ENCODE measurements around the gene NKX6-1.

Gene NKX6-1

GRCh38 chr4:84474107-84474506 lies 25.0 kb downstream of the NKX6-1 start:
- Mint-ChIP-seq H3K27me3 (peaks cover 29% of the 10 kb centered on the region), H3K4me3 (no peak overlapping the region), H3K27ac (no peak overlapping the region), H3K9me3 (ENCODE audit: low read depth) (no peaks in the 10 kb centered on the region), H3K4me1 (ENCODE audit: low read depth) (no peaks in the 10 kb centered on the region), H3K36me3 (no peaks in the 10 kb centered on the region)

GRCh38 chr4:84472154-84472553 lies 26.9 kb downstream of the NKX6-1 start:
- no peak overlapping the region for H3K4me3 Mint-ChIP-seq
- no peaks in the 10 kb centered on the region for H3K4me1 Mint-ChIP-seq (ENCODE audit: low read depth)
- H3K9me3 Mint-ChIP-seq (ENCODE audit: low read depth), result no peaks in the 10 kb centered on the region
- no peaks in the 10 kb centered on the region for H3K36me3 Mint-ChIP-seq
- peaks cover 24% of the 10 kb centered on the region for H3K27me3 Mint-ChIP-seq
- no peak overlapping the region for H3K27ac Mint-ChIP-seq

GRCh38 chr4:84470204-84470785 lies 28.8 kb downstream of the NKX6-1 start:
- H3K27ac Mint-ChIP-seq, result no peak overlapping the region
- no peak overlapping the region for H3K4me3 Mint-ChIP-seq
- peaks cover 18% of the 10 kb centered on the region for H3K27me3 Mint-ChIP-seq
- H3K36me3 Mint-ChIP-seq, result no peaks in the 10 kb centered on the region
- no peaks in the 10 kb centered on the region for H3K4me1 Mint-ChIP-seq (ENCODE audit: low read depth)
- H3K9me3 Mint-ChIP-seq (ENCODE audit: low read depth), result no peaks in the 10 kb centered on the region

- H3K4me3 Mint-ChIP-seq, result no peak overlapping the region
- H3K27me3 Mint-ChIP-seq, result peaks cover 8% of the 10 kb centered on the region
- H3K36me3 Mint-ChIP-seq, result no peaks in the 10 kb centered on the region
- H3K9me3 Mint-ChIP-seq (ENCODE audit: low read depth), result peaks cover 8% of the 10 kb centered on the region
- no peak overlapping the region for H3K27ac Mint-ChIP-seq
- H3K4me1 Mint-ChIP-seq (ENCODE audit: low read depth), result no peaks in the 10 kb centered on the region
Observed at GRCh38 chr4:84467601-84468000, 31.5 kb downstream of the NKX6-1 start.

GRCh38 chr4:84459783-84460182 lies 39.3 kb downstream of the NKX6-1 start:
- no peak overlapping the region for H3K27ac Mint-ChIP-seq
- no peak overlapping the region for H3K4me3 Mint-ChIP-seq
- peaks cover 8% of the 10 kb centered on the region for H3K27me3 Mint-ChIP-seq
- peaks cover 8% of the 10 kb centered on the region for H3K9me3 Mint-ChIP-seq (ENCODE audit: low read depth)
- H3K4me1 Mint-ChIP-seq (ENCODE audit: low read depth), result no peaks in the 10 kb centered on the region
- no peaks in the 10 kb centered on the region for H3K36me3 Mint-ChIP-seq

GRCh38 chr4:84456157-84456556 lies 42.9 kb downstream of the NKX6-1 start:
- H3K9me3 Mint-ChIP-seq (ENCODE audit: low read depth), result no peaks in the 10 kb centered on the region
- H3K27me3 Mint-ChIP-seq, result peaks cover 9% of the 10 kb centered on the region
- no peaks in the 10 kb centered on the region for H3K4me1 Mint-ChIP-seq (ENCODE audit: low read depth)
- H3K36me3 Mint-ChIP-seq, result no peaks in the 10 kb centered on the region
- no peak overlapping the region for H3K27ac Mint-ChIP-seq
- H3K4me3 Mint-ChIP-seq, result no peak overlapping the region

- Mint-ChIP-seq H3K4me1 (ENCODE audit: low read depth) (no peaks in the 10 kb centered on the region), H3K4me3 (no peak overlapping the region), H3K36me3 (no peaks in the 10 kb centered on the region), H3K27me3 (peaks cover 9% of the 10 kb centered on the region), H3K9me3 (ENCODE audit: low read depth) (no peaks in the 10 kb centered on the region), H3K27ac (no peak overlapping the region)
Observed at GRCh38 chr4:84455697-84456096, 43.4 kb downstream of the NKX6-1 start.

- Mint-ChIP-seq H3K4me3 (no peak overlapping the region), H3K27me3 (peaks cover 12% of the 10 kb centered on the region), H3K36me3 (no peaks in the 10 kb centered on the region), H3K27ac (no peak overlapping the region), H3K9me3 (ENCODE audit: low read depth) (no peaks in the 10 kb centered on the region), H3K4me1 (ENCODE audit: low read depth) (no peaks in the 10 kb centered on the region)
Observed at GRCh38 chr4:84451546-84451945, 47.5 kb downstream of the NKX6-1 start.

GRCh38 chr4:84443523-84443922 lies 55.6 kb downstream of the NKX6-1 start:
- no peaks in the 10 kb centered on the region for H3K4me1 Mint-ChIP-seq (ENCODE audit: low read depth)
- H3K9me3 Mint-ChIP-seq (ENCODE audit: low read depth), result no peaks in the 10 kb centered on the region
- no peak overlapping the region for H3K4me3 Mint-ChIP-seq
- H3K36me3 Mint-ChIP-seq, result no peaks in the 10 kb centered on the region
- H3K27me3 Mint-ChIP-seq, result peaks cover 5% of the 10 kb centered on the region
- no peak overlapping the region for H3K27ac Mint-ChIP-seq

GRCh38 chr4:84442778-84443177 lies 56.3 kb downstream of the NKX6-1 start:
- no peak overlapping the region for H3K27ac Mint-ChIP-seq
- peaks cover 7% of the 10 kb centered on the region for H3K27me3 Mint-ChIP-seq
- H3K9me3 Mint-ChIP-seq (ENCODE audit: low read depth), result no peaks in the 10 kb centered on the region
- no peaks in the 10 kb centered on the region for H3K36me3 Mint-ChIP-seq
- no peak overlapping the region for H3K4me3 Mint-ChIP-seq
- no peaks in the 10 kb centered on the region for H3K4me1 Mint-ChIP-seq (ENCODE audit: low read depth)
